Measurements from ENCODE around the gene GALNT2. TPM values are rescaled to one million over a fixed set of nuclear protein-coding genes. Genes with fewer than 3 reads are reported as not detected.

The GALNT2 gene
- total RNA-seq, 5 donors from 2014 or later (not counting 1 experiment from before 2014, with no cell fraction given): 22.2 to 29.7 (median 23.5) TPM

DNA sequence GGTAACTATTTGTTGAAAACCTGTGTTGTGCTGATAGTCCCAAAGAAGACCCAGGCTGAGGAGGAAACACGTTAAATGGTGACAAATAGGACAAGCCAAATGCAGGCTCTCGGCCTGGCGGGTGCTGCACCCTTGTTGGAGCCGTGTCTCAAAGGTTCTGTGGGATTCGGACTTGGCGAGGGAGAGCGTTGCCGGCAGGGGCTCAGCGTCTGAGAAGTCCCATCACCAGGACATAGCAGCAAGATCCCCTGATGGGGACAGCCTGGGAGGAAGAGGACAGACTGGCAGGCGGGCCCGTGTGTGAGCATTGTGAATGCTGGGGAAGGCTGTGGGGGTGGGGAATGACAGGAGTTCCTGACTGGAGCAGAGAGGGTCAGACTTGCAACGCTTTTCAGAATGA lies 216.6 kb downstream of the GALNT2 start:
- ATAC-seq (replicated peaks in 1 of 4): no peak
- Histone ChIP-seq H3K36me3 (ENCODE audit: control insufficient read depth in 2 of 2, extremely low read depth in 1 of 2, insufficient read depth in 1 of 2, low read length in 1 of 2) (peaks cover 0 to 14% of the 10 kb centered on the region in 2 donors), H3K27me3 (replicated peaks in 1 of 2; ENCODE audit: control insufficient read depth in 2 of 2, extremely low read depth in 1 of 2, insufficient read depth in 2 of 2, low read length in 1 of 2) (peaks cover 0 to 4% of the 10 kb centered on the region in 2 experiments), H3K4me3 (ENCODE audit: control insufficient read depth in 1 of 2, extremely low read depth in 1 of 2, low read length in 1 of 2) (no peak overlapping the region), H3K27ac (ENCODE audit: low read length) (no peak overlapping the region), H3K9me3 (no peaks in the 10 kb centered on the region), H3K4me1 (ENCODE audit: control insufficient read depth in 1 of 2, extremely low read depth in 1 of 2, insufficient read depth in 2 of 2, low read length in 2 of 2) (peaks cover 4 to 10% of the 10 kb centered on the region in 2 experiments)
- Mint-ChIP-seq H3K27me3 (peaks cover 0 to 3% of the 10 kb centered on the region in 2 donors), H3K36me3 (peaks cover 13% of the 10 kb centered on the region), H3K4me3 (no peak overlapping the region), H3K27ac (no peak overlapping the region), H3K9me3 (no peaks in the 10 kb centered on the region), H3K4me1 (peaks cover 13 to 18% (median 18%) of the 10 kb centered on the region in 3 donors)
- WGBS (ENCODE audit: insufficient coverage): 94% methylated on average over 9 of the region's 12 CpGs
- DNase-seq: no peak
- ChIA-PET POLR2A (no interaction called here), CTCF (no interaction called here)

GRCh38 chr1:230284891-230285290 lies 217.9 kb downstream of the GALNT2 start:
- H3K4me3 ChIP-seq (ENCODE audit: control insufficient read depth in 1 of 2, extremely low read depth in 1 of 2, low read length in 1 of 2): no peak overlapping the region
- Mint-ChIP-seq H3K4me3 (no peak overlapping the region), H3K36me3 (peaks cover 3% of the 10 kb centered on the region), H3K27ac (no peak overlapping the region), H3K9me3 (no peaks in the 10 kb centered on the region), H3K27me3 (peaks cover 0 to 3% of the 10 kb centered on the region in 2 donors), H3K4me1 (peaks cover 10 to 11% (median 11%) of the 10 kb centered on the region in 3 donors)
- peaks cover 2 to 7% of the 10 kb centered on the region in 2 experiments for H3K4me1 ChIP-seq (ENCODE audit: control insufficient read depth in 1 of 2, extremely low read depth in 1 of 2, insufficient read depth in 2 of 2, low read length in 2 of 2)
- H3K27ac ChIP-seq (ENCODE audit: low read length): no peak overlapping the region
- H3K9me3 ChIP-seq: no peaks in the 10 kb centered on the region
- CTCF ChIA-PET: no interaction called here
- POLR2A ChIA-PET: no interaction called here
- ATAC-seq (replicated peaks in 1 of 4) (no peak), DNase-seq (no peak)
- H3K27me3 ChIP-seq (replicated peaks in 1 of 2; ENCODE audit: control insufficient read depth in 2 of 2, extremely low read depth in 1 of 2, insufficient read depth in 2 of 2, low read length in 1 of 2): peaks cover 0 to 7% of the 10 kb centered on the region in 2 experiments
- WGBS (ENCODE audit: insufficient coverage): 64% methylated on average over 2 of the region's 10 CpGs
- peaks cover 0 to 7% of the 10 kb centered on the region in 2 donors for H3K36me3 ChIP-seq (ENCODE audit: control insufficient read depth in 2 of 2, extremely low read depth in 1 of 2, insufficient read depth in 1 of 2, low read length in 1 of 2)

GRCh38 chr1:230285351-230285750 lies 218.3 kb downstream of the GALNT2 start:
- Mint-ChIP-seq H3K27me3 (peaks cover 0 to 3% of the 10 kb centered on the region in 2 donors), H3K36me3 (peaks cover 2% of the 10 kb centered on the region), H3K4me1 (peaks cover 10 to 11% (median 11%) of the 10 kb centered on the region in 3 donors), H3K27ac (no peak overlapping the region), H3K9me3 (no peaks in the 10 kb centered on the region), H3K4me3 (no peak overlapping the region)
- WGBS (ENCODE audit: insufficient coverage): 100% methylated on average over 1 of the region's 7 CpGs
- H3K27me3 ChIP-seq (replicated peaks in 1 of 2; ENCODE audit: control insufficient read depth in 2 of 2, extremely low read depth in 1 of 2, insufficient read depth in 2 of 2, low read length in 1 of 2): peaks cover 0 to 7% of the 10 kb centered on the region in 2 experiments
- H3K9me3 ChIP-seq: no peaks in the 10 kb centered on the region
- no peak overlapping the region for H3K27ac ChIP-seq (ENCODE audit: low read length)
- ATAC-seq (replicated peaks in 1 of 4) (no peak), DNase-seq (no peak)
- ChIA-PET CTCF (no interaction called here), POLR2A (no interaction called here)
- no peak overlapping the region for H3K4me3 ChIP-seq (ENCODE audit: control insufficient read depth in 1 of 2, extremely low read depth in 1 of 2, low read length in 1 of 2)
- H3K4me1 ChIP-seq (ENCODE audit: control insufficient read depth in 1 of 2, extremely low read depth in 1 of 2, insufficient read depth in 2 of 2, low read length in 2 of 2): peaks cover 2 to 7% of the 10 kb centered on the region in 2 experiments
- peaks cover 0 to 3% of the 10 kb centered on the region in 2 donors for H3K36me3 ChIP-seq (ENCODE audit: control insufficient read depth in 2 of 2, extremely low read depth in 1 of 2, insufficient read depth in 1 of 2, low read length in 1 of 2)

- Mint-ChIP-seq H3K36me3 (no peaks in the 10 kb centered on the region), H3K4me1 (peaks cover 8 to 11% (median 10%) of the 10 kb centered on the region in 3 donors), H3K9me3 (no peaks in the 10 kb centered on the region), H3K27me3 (peaks cover 4 to 8% of the 10 kb centered on the region in 2 donors), H3K27ac (no peak overlapping the region), H3K4me3 (no peak overlapping the region)
- H3K27me3 ChIP-seq (replicated peaks in 1 of 2; ENCODE audit: control insufficient read depth in 2 of 2, extremely low read depth in 1 of 2, insufficient read depth in 2 of 2, low read length in 1 of 2): peaks cover 0 to 7% of the 10 kb centered on the region in 2 experiments
- no peaks in the 10 kb centered on the region for H3K36me3 ChIP-seq (ENCODE audit: control insufficient read depth in 2 of 2, extremely low read depth in 1 of 2, insufficient read depth in 1 of 2, low read length in 1 of 2)
- ATAC-seq (replicated peaks in 1 of 4) (no peak), DNase-seq (no peak)
- 87% methylated on average over 18 of the region's 21 CpGs for WGBS (ENCODE audit: insufficient coverage)
- H3K27ac ChIP-seq (ENCODE audit: low read length): no peak overlapping the region
- peaks cover under 1 to 3% of the 10 kb centered on the region in 2 experiments for H3K4me1 ChIP-seq (ENCODE audit: control insufficient read depth in 1 of 2, extremely low read depth in 1 of 2, insufficient read depth in 2 of 2, low read length in 2 of 2)
- CTCF ChIA-PET: no interaction called here
- no peak overlapping the region for H3K4me3 ChIP-seq (ENCODE audit: control insufficient read depth in 1 of 2, extremely low read depth in 1 of 2, low read length in 1 of 2)
- H3K9me3 ChIP-seq: no peaks in the 10 kb centered on the region
- POLR2A ChIA-PET: no interaction called here
These were observed 219.3 kb downstream of the GALNT2 start for GRCh38 chr1:230286166-230286889.

GRCh38 chr1:230286890-230287269 lies 219.8 kb downstream of the GALNT2 start:
- Mint-ChIP-seq H3K27ac (no peak overlapping the region), H3K4me3 (no peak overlapping the region), H3K27me3 (peaks cover 8 to 12% of the 10 kb centered on the region in 2 donors), H3K4me1 (peaks cover 7 to 13% (median 10%) of the 10 kb centered on the region in 3 donors), H3K36me3 (no peaks in the 10 kb centered on the region), H3K9me3 (no peaks in the 10 kb centered on the region)
- Histone ChIP-seq H3K27ac (ENCODE audit: low read length) (no peak overlapping the region), H3K9me3 (no peaks in the 10 kb centered on the region), H3K4me1 (ENCODE audit: control insufficient read depth in 1 of 2, extremely low read depth in 1 of 2, insufficient read depth in 2 of 2, low read length in 2 of 2) (no peaks in the 10 kb centered on the region), H3K27me3 (replicated peaks in 1 of 2; ENCODE audit: control insufficient read depth in 2 of 2, extremely low read depth in 1 of 2, insufficient read depth in 2 of 2, low read length in 1 of 2) (peaks cover 0 to 8% of the 10 kb centered on the region in 2 experiments), H3K36me3 (ENCODE audit: control insufficient read depth in 2 of 2, extremely low read depth in 1 of 2, insufficient read depth in 1 of 2, low read length in 1 of 2) (no peaks in the 10 kb centered on the region), H3K4me3 (ENCODE audit: control insufficient read depth in 1 of 2, extremely low read depth in 1 of 2, low read length in 1 of 2) (no peak overlapping the region)
- ATAC-seq (replicated peaks in 1 of 4) (no peak), DNase-seq (no peak)
- ChIA-PET CTCF (no interaction called here), POLR2A (no interaction called here)
- WGBS (ENCODE audit: insufficient coverage): 88% methylated on average over 5 of the region's 10 CpGs

DNA sequence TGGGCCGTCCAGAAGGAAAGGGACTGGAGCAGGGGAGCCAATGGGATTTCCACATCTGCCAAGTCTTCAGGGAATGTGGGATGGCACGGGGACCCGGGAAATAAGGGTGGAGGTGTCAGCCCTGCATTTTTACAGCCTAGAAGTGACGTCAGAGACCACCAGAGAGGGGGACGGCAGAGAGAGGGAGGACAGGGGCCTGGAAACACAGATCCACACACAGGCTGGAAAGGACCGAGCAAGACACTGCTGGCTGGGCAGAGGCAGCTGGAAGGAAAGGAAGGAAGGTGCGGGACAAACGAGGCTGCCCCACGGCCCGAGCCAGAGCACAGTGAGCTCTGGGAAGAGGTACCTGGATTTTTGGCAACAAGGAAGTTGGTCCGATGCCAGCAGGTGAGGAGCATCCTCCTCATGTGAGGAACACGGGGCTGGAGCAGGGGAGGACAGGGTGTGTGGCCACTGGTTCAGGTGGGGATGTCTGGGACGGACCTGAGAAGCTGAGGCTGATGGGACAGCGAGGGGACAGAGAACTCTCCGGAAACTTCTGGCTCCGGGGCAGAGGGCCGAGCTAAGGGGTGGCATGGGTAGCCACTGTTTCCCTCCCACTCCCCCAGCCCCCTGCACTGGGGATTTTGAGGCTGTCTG lies 220.8 kb downstream of the GALNT2 start:
- H3K36me3 Mint-ChIP-seq: no peaks in the 10 kb centered on the region
- no peak overlapping the region for H3K27ac Mint-ChIP-seq
- Histone ChIP-seq H3K9me3 (no peaks in the 10 kb centered on the region), H3K36me3 (ENCODE audit: control insufficient read depth in 2 of 2, extremely low read depth in 1 of 2, insufficient read depth in 1 of 2, low read length in 1 of 2) (no peaks in the 10 kb centered on the region), H3K4me1 (ENCODE audit: control insufficient read depth in 1 of 2, extremely low read depth in 1 of 2, insufficient read depth in 2 of 2, low read length in 2 of 2) (no peaks in the 10 kb centered on the region), H3K27me3 (replicated peaks in 1 of 2; ENCODE audit: control insufficient read depth in 2 of 2, extremely low read depth in 1 of 2, insufficient read depth in 2 of 2, low read length in 1 of 2) (peaks cover 0 to 12% of the 10 kb centered on the region in 2 experiments), H3K4me3 (ENCODE audit: control insufficient read depth in 1 of 2, extremely low read depth in 1 of 2, low read length in 1 of 2) (no peak overlapping the region), H3K27ac (ENCODE audit: low read length) (no peak overlapping the region)
- H3K9me3 Mint-ChIP-seq: no peaks in the 10 kb centered on the region
- 86% methylated on average over 15 of the region's 17 CpGs for WGBS (ENCODE audit: insufficient coverage)
- ATAC-seq (replicated peaks in 1 of 4) (no peak), DNase-seq (no peak)
- ChIA-PET CTCF (no interaction called here), POLR2A (no interaction called here)
- H3K27me3 Mint-ChIP-seq: peaks cover 12 to 20% of the 10 kb centered on the region in 2 donors
- peaks cover 3 to 12% (median 6%) of the 10 kb centered on the region in 3 donors for H3K4me1 Mint-ChIP-seq
- H3K4me3 Mint-ChIP-seq: no peak overlapping the region

All from T-cell (primary cell).